Type B pancreatic cell (in vitro differentiated cells): Measurements from ENCODE around the gene HSD17B12. TPM values are rescaled to one million over a fixed set of nuclear protein-coding genes. Genes with fewer than 3 reads are reported as not detected.

Experiments
- DNase-seq: peaks from one replicate; pipeline ENCODE4 v3.0.0; 2021; ENCODE audit warnings: mixed read lengths; ENCODE audit not compliant: unreplicated experiment; ENCODE audit errors: extremely low spot score
- H3K27ac Mint-ChIP-seq: 2 replicates; pipeline ENCODE4 v1.8.0; 2021; ENCODE audit warnings: mild to moderate bottlenecking, mixed read lengths
- H3K27me3 Mint-ChIP-seq: 2 replicates; pipeline ENCODE4 v1.8.0; 2021; ENCODE audit warnings: mixed read lengths
- H3K36me3 Mint-ChIP-seq: 2 replicates; pipeline ENCODE4 v1.8.0; 2021; ENCODE audit warnings: mixed read lengths
- H3K4me1 Mint-ChIP-seq: one replicate; pipeline ENCODE4 v1.8.0; 2021; ENCODE audit warnings: mixed read lengths; ENCODE audit not compliant: unreplicated experiment
- H3K4me3 Mint-ChIP-seq: 2 replicates; pipeline ENCODE4 v1.8.0; 2021; ENCODE audit warnings: mild to moderate bottlenecking, mixed read lengths
- H3K9me3 Mint-ChIP-seq: 2 replicates; pipeline ENCODE4 v1.8.0; 2021; ENCODE audit warnings: mixed read lengths
- total RNA-seq: library from RNA; stranded (reverse); gene quantifications from 2 replicates; pipeline ENCODE4 v1.2.1, GENCODE V29; 2021; ENCODE audit warnings: low replicate concordance
- TF ChIP-seq, protein P1 (sequence below): fragments of 200-600 bp; sonication (generic); conservative IDR thresholded peaks from 2 replicates; pipeline ENCODE4 v1.5.0; 2021; ENCODE audit warnings: antibody characterized with exemption, mild to moderate bottlenecking

HSD17B12 gene
- total RNA-seq, 1 donor from 2014 or later, result 99.0 TPM

DNA sequence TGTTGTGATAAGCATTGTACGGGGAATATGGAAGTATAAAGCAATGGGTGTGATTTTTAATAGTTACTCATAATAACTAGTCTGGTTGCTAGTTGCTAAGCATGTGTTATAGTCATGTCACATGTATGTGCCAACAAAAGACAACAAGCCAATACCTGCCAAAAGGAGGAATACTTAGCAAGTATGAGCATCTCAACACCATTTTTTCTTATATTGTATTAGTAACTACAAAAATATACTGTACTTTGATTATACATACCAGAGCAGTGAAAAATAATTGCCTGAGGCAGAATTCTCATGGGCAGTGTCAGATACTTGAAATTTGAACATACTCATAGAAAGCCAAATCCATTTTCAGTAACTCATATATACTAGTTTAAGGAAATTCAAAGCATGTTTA is 137.7 kb downstream of the HSD17B12 start:
- Mint-ChIP-seq H3K4me1 (no peaks in the 10 kb centered on the region), H3K9me3 (no peaks in the 10 kb centered on the region), H3K27ac (no peak overlapping the region), H3K4me3 (no peak overlapping the region), H3K27me3 (no peaks in the 10 kb centered on the region), H3K36me3 (peaks cover 34% of the 10 kb centered on the region)
- DNase-seq, result no peak
- TF ChIP-seq, protein P1, sequence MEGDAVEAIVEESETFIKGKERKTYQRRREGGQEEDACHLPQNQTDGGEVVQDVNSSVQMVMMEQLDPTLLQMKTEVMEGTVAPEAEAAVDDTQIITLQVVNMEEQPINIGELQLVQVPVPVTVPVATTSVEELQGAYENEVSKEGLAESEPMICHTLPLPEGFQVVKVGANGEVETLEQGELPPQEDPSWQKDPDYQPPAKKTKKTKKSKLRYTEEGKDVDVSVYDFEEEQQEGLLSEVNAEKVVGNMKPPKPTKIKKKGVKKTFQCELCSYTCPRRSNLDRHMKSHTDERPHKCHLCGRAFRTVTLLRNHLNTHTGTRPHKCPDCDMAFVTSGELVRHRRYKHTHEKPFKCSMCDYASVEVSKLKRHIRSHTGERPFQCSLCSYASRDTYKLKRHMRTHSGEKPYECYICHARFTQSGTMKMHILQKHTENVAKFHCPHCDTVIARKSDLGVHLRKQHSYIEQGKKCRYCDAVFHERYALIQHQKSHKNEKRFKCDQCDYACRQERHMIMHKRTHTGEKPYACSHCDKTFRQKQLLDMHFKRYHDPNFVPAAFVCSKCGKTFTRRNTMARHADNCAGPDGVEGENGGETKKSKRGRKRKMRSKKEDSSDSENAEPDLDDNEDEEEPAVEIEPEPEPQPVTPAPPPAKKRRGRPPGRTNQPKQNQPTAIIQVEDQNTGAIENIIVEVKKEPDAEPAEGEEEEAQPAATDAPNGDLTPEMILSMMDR, result no peak

DNA sequence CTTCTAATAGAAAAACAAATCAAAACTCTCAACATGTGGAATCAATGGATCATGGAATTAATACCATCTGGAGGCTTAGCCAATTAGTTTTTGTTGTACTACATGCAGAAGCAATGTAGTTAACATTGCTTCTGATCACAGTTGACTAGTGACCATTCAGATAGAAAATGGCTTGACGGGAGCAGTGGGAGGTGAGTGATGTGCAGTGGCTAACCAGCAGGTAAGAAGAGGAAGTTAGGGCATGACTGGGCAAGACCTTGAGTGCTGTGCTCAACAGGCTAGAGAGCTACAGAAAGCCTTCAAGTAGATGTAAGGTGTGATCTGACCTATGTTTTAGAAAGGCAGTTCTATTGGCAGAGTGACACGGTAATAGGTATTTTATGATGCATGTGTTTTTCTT is 139.4 kb downstream of the HSD17B12 start:
- H3K36me3 Mint-ChIP-seq, result peaks cover 31% of the 10 kb centered on the region
- TF ChIP-seq, protein P1, result no peak

DNA sequence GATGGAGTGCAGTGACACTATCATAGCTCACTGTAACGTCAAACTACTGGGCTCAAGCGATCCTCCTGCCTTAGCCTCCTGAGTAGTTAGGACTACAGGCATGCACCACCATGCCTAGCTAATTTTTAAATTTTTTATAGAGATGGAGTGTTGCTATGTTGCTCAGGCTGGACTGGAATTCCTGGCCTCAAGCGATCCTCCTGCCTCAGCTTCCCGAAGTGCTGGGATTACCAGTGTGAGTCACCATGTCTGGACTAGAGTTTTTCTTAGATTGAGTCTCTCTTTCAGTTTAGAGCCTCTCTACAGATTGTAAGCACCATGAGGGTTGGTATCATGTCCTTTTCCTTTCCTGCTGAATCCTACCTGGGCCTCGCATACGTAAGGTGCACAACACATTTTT is 142.8 kb downstream of the HSD17B12 start:
- TF ChIP-seq, protein P1, result no peak
- Mint-ChIP-seq H3K36me3 (peaks cover 17% of the 10 kb centered on the region), H3K27me3 (no peaks in the 10 kb centered on the region), H3K9me3 (no peaks in the 10 kb centered on the region), H3K4me3 (no peak overlapping the region), H3K4me1 (no peaks in the 10 kb centered on the region), H3K27ac (no peak overlapping the region)
- no peak for DNase-seq

More for the DNA sequence above, 139.4 kb downstream of the HSD17B12 start:
- no peak overlapping the region for H3K27ac Mint-ChIP-seq
- no peaks in the 10 kb centered on the region for H3K4me1 Mint-ChIP-seq
- DNase-seq, result no peak
- H3K4me3 Mint-ChIP-seq, result no peak overlapping the region
- H3K9me3 Mint-ChIP-seq, result no peaks in the 10 kb centered on the region
- H3K27me3 Mint-ChIP-seq, result no peaks in the 10 kb centered on the region

DNA sequence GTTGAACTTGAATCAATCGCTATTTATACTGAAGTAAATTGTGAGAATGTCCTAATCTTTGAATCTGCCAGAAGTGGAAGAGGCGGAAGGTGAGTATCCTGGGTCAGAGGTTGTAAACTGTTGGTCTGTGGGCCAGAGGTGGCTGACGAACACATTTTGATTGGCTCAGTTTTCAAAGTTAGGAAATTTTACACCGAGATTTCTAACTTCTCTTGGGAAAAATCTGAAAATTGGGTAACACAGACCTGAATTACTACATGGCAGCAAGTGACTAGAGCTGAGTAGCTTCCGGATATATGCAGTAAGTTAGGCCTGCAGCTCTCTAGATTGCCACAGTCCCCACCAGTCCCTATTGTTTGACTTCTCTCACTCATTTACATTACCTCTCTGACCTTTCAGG is 143.3 kb downstream of the HSD17B12 start:
- Mint-ChIP-seq H3K36me3 (peaks cover 17% of the 10 kb centered on the region), H3K27me3 (no peaks in the 10 kb centered on the region), H3K4me1 (no peaks in the 10 kb centered on the region), H3K27ac (no peak overlapping the region), H3K4me3 (no peak overlapping the region), H3K9me3 (no peaks in the 10 kb centered on the region)
- DNase-seq, result no peak
- TF ChIP-seq, protein P1, result no peak

DNA sequence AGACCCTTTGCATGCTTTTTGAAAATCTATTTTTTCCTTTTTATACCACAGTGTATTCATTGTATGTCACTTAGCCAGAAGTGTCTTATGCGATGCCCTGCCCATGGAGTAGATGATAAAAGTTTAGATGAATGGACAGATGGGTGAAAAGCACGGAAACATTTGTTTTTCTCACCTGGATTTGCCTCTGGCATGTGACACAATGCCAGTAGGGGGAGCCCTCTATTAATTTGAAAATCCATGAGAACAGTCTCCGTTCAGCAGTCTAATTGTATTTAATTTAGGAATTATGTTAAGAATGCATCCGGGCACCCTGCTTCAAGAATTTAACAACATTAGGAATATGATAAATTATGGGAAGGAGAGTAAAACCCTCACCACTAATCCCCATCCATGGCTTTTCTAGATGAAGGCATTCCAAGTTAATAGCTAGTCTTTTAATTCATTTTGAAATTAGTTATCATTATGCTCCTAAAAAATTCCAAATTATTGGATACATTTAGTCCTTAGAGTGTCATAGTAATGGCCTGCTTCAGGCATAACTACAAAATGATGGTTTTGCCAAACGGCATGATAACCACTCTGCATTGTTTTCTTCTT is 144.8 kb downstream of the HSD17B12 start:
- H3K27me3 Mint-ChIP-seq, result no peaks in the 10 kb centered on the region
- H3K4me3 Mint-ChIP-seq, result no peak overlapping the region
- H3K9me3 Mint-ChIP-seq, result no peaks in the 10 kb centered on the region
- H3K36me3 Mint-ChIP-seq, result peaks cover 8% of the 10 kb centered on the region
- no peak for DNase-seq
- TF ChIP-seq, protein P1, result peak; percentile 77
- H3K4me1 Mint-ChIP-seq, result no peaks in the 10 kb centered on the region
- no peak overlapping the region for H3K27ac Mint-ChIP-seq
